ENCODE data around the gene CYP51A1. TPM values are rescaled to one million over a fixed set of nuclear protein-coding genes. Genes with fewer than 3 reads are reported as not detected.

Gene CYP51A1
- total RNA-seq, 4 donors from 2014 or later, result 34.4 to 62.4 (median 52.3) TPM

- TF ChIP-seq CTCF (IDR thresholded peaks at IDR 0.05), result no peak
- TF ChIP-seq POLR2A (IDR thresholded peaks at IDR 0.05), result no peak
- 61 to 64% methylated on average over 2 of the region's 2 CpGs for WGBS, 2 donors
- no peak for DNase-seq (ENCODE audit: low spot score in 2 of 2)
- intact Hi-C loops (cut with DNase I; ENCODE audit: low total_unique reads), result no loop called here
- H3K4me3 ChIP-seq (ENCODE audit: low read depth, poor library complexity, severe bottlenecking), result no peak overlapping the region
These were observed 69.7 kb downstream of the CYP51A1 start for GRCh38 chr7:92064438-92065029.

Other genes with a start within 250 kb of the CYP51A1 start
- 10 to 100 TPM; 52.9 to 74.8 (median 64.4) TPM for gene AKAP9, start 193.6 kb downstream of the CYP51A1 start, total RNA-seq
- under 1 TPM in 2 of 4 donors, not detected in 2; 0.13 to 0.65 TPM for gene LRRD1, start 44.7 kb upstream of the CYP51A1 start, total RNA-seq
- 10 to 100 TPM; 39.1 to 69.6 (median 59.2) TPM for gene KRIT1, start 111.4 kb upstream of the CYP51A1 start, total RNA-seq
- gene ANKIB1, start 111.5 kb upstream of the CYP51A1 start, total RNA-seq, result 10 to 100 TPM; 26.9 to 57.7 (median 34.5) TPM